ENCODE data around the gene PRXL2A. TPM values are rescaled to one million over a fixed set of nuclear protein-coding genes. Genes with fewer than 3 reads are reported as not detected.

Gene PRXL2A
- total and polyA plus RNA-seq, 7 donors, result 19.0 to 51.8 (median 35.8) TPM

DNA sequence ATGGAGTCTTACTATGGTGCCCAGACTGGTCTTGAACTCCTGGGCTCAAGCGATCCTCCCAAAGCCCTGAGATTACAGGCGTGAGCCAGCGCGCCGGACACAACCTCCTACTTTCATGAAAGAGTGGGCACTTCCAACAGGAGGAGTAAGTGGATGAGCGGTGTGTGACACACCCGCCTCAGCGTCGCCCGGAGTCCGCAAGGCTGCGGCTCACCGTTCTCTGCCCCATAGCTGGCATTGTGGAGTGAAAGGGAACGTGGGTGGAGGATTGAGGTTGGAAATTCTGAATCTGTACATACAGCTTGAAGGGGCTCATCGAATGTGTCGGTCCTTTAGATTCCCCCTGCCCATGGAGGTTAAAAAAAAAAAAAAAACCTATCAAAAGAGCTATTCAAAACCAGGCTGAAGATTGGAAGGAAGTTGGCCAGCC is 524 bp upstream of the PRXL2A start:
- Histone ChIP-seq H3K27ac (peak overlapping the region; percentile 83), H3K4me1 (peaks cover 39% of the 10 kb centered on the region), H3K4me3 (peak overlapping the region; percentile 95), H3K27me3 (ENCODE audit: insufficient read depth in 3 of 3, low read length in 2 of 3) (no peaks in the 10 kb centered on the region), H3K36me3 (ENCODE audit: insufficient read depth in 1 of 2, low read depth in 1 of 2) (no peaks in the 10 kb centered on the region), H3K9me3 (no peaks in the 10 kb centered on the region)
- no peak for TF ChIP-seq CTCF (IDR thresholded peaks at IDR 0.05)
- WGBS, 3 donors, result 10 to 25% (median 21%) methylated on average over 16 of the region's 16 CpGs
- DNase-seq (peak in 1 of 2 donors; percentile 58), ATAC-seq (peak; percentile 57 to 73 (median 65))
- intact Hi-C loops (cut with DNase I), result loop anchor here in 1 of 2 donors (5.0 kb wide), 1 partner anchor 44 kb away; the partner anchor contains the start of gene TSPAN14

GRCh38 chr10:80409121-80409520 is 770 bp downstream of the PRXL2A start:
- DNase-seq (no peak), ATAC-seq (no peak)
- Histone ChIP-seq H3K27ac (peak overlapping the region; percentile 83), H3K4me3 (peak overlapping the region; percentile 95), H3K27me3 (ENCODE audit: insufficient read depth in 3 of 3, low read length in 2 of 3) (no peaks in the 10 kb centered on the region), H3K36me3 (ENCODE audit: insufficient read depth in 1 of 2, low read depth in 1 of 2) (no peaks in the 10 kb centered on the region), H3K9me3 (no peaks in the 10 kb centered on the region), H3K4me1 (peaks cover 50% of the 10 kb centered on the region)
- WGBS, 3 donors, result 27 to 41% (median 33%) methylated on average over 12 of the region's 12 CpGs
- TF ChIP-seq CTCF (IDR thresholded peaks at IDR 0.05), result no peak
- intact Hi-C loops (cut with DNase I), result loop anchor here in 1 of 2 donors (5.0 kb wide), 1 partner anchor 43 kb away; the partner anchor contains the start of gene TSPAN14

DNA sequence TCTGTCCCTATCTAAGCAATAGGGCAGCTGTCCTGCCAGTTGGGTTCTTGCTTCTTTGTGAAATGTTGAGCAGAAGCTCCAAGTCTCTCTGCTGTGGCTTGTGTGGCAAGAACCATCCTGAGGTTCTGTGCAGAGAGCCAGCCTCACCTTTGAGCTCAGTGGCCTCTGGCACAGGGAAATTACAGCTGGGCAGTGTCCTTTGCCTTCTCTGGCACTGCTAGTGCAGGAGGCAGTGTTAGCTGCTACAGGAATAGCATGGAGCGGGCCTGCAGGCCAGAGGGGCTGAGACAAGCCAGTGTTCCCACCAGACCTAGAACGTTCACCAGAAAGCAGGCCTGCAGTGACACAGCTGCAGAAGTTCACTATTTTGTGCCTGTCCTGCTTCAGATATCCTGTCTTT is 1.8 kb downstream of the PRXL2A start:
- peak overlapping the region; percentile 95 for H3K4me3 ChIP-seq
- DNase-seq (no peak), ATAC-seq (peak in 1 of 4 donors; percentile 31)
- no peak for TF ChIP-seq CTCF (IDR thresholded peaks at IDR 0.05)
- H3K27me3 ChIP-seq (ENCODE audit: insufficient read depth in 3 of 3, low read length in 2 of 3), result no peaks in the 10 kb centered on the region
- H3K27ac ChIP-seq, result peak overlapping the region; percentile 25
- intact Hi-C loops (cut with DNase I), result no loop called here
- H3K9me3 ChIP-seq, result no peaks in the 10 kb centered on the region
- WGBS, 3 donors, result 18 to 25% (median 24%) methylated on average over 2 of the region's 2 CpGs
- no peaks in the 10 kb centered on the region for H3K36me3 ChIP-seq (ENCODE audit: insufficient read depth in 1 of 2, low read depth in 1 of 2)
- H3K4me1 ChIP-seq, result peaks cover 60% of the 10 kb centered on the region

DNA sequence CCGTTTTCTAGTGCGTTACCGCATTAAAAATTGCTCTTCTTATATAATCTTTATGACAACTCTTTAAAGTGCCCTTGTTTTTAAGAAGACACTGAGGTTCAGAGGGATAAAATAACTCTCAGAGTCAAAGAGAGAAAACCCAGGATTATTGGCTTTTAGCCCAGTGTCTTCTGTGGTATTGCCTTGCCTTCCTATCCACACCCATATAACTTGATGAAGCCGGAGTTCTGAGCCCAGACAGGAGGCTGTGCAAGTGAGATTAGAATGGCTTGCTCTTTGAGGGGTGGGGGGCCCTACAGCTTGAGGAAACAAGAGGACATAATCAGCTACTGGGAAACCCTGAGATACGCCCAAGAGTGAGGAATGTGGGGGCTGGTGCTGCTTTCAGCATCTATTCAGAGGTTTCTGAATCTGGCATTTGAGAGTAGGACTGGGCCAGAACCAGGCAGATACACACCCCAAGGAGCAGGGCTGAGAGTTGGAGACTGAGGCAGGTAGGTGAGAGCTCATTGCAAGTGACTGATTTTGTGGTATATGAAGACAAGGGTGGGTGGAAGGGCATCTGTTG is 2.3 kb downstream of the PRXL2A start:
- no peaks in the 10 kb centered on the region for H3K27me3 ChIP-seq (ENCODE audit: insufficient read depth in 3 of 3, low read length in 2 of 3)
- H3K4me3 ChIP-seq, result peak overlapping the region; percentile 95
- intact Hi-C loops (cut with DNase I), result no loop called here
- DNase-seq, result no peak
- H3K27ac ChIP-seq, result peak overlapping the region; percentile 25
- H3K9me3 ChIP-seq, result no peaks in the 10 kb centered on the region
- no peak for ATAC-seq
- H3K36me3 ChIP-seq (ENCODE audit: insufficient read depth in 1 of 2, low read depth in 1 of 2), result no peaks in the 10 kb centered on the region
- H3K4me1 ChIP-seq, result peaks cover 63% of the 10 kb centered on the region
- no peak for TF ChIP-seq CTCF (IDR thresholded peaks at IDR 0.05)
- 69 to 80% (median 71%) methylated on average over 5 of the region's 5 CpGs for whole genome bisulfite sequencing, 3 donors

GRCh38 chr10:80411267-80411668 is 2.9 kb downstream of the PRXL2A start:
- ATAC-seq (no peak), DNase-seq (peak in 1 of 2 donors; percentile 28)
- no peaks in the 10 kb centered on the region for H3K9me3 ChIP-seq
- H3K4me1 ChIP-seq, result peaks cover 63% of the 10 kb centered on the region
- intact Hi-C loops (cut with DNase I), result no loop called here
- WGBS, 3 donors, result 48 to 54% (median 53%) methylated on average over 2 of the region's 2 CpGs
- H3K27ac ChIP-seq, result no peak overlapping the region
- no peaks in the 10 kb centered on the region for H3K27me3 ChIP-seq (ENCODE audit: insufficient read depth in 3 of 3, low read length in 2 of 3)
- no peaks in the 10 kb centered on the region for H3K36me3 ChIP-seq (ENCODE audit: insufficient read depth in 1 of 2, low read depth in 1 of 2)
- no peak for TF ChIP-seq CTCF (IDR thresholded peaks at IDR 0.05)
- no peak overlapping the region for H3K4me3 ChIP-seq

All from psoas muscle (tissue), 8 donors.